Measurements from ENCODE around the gene LTB4R.

Gene LTB4R

DNA sequence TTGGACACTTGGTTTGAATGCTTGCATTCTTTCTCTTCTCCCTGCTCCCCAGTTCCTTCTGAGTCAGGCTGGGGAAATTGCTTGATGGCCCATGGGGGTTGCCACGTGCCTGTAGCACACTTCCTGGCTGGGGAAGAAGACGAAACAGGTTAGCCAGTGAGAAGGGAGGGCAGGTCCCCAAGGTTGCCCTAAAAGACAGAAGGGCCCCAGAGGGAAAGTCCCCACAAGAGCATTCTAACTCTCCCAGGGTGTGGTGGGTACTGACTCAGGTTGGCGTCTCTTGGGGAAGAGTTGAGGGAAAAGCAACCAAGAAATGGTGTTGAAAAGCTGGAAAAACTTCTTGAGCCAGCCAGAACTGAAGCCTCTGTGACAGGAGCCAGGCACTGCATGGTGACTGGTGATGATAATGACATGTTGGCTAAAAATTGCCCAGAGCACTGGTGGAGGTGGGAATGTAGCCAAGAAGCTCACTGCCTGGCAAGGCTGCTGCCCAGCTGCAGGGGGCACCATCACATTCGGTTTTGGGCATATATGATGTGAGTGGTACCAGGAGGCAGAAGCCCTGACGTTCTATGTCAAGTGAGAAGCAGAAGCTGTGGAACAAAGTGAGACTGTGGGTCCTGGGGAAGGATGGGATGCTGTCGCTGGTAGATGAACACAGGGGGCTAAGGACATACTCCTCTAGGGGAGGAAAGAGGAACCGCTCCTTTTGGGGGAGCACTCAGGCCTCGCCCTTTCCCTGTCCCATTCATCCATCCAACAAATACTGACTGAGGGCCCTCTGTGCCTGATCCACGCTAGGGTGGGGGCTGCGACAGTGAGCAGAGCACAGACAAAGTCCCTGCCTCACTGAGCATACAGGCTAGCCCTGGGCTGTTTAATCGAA, 31.8 kb upstream of the LTB4R start:
- DNase-seq: no peak

DNA sequence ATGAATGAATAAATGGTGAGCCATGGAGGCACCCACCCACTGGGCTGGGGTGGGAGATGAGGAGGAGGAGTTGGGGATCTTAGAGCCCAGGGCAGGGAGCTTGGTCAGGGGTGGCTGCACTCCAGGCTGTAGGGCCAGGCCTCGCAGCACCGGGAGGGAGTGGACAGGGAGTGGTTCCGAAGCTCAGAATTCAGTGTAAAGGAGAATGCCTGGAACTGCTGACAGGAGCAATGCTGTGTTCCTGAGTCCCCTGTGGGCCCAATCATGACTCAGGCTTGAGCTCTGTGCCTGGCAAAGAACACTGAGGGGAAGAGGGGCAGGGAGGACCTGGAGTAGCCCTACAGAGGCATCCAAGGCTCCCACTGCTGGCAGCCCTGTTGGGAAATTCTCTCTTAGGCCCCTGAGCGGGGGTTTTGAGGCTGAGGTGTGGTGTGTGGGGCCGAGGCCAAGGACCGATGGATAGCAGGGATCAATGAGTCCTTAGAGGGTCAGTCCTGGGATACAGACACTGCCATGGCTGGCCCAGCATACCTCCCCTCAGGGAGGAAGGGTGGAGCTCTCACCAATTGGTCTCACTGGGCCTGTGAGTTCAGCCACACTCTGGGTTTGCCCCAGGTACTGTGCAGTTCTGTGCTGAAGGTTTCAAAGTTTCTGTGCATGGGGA, 30.4 kb upstream of the LTB4R start:
- no peak for DNase-seq

DNA sequence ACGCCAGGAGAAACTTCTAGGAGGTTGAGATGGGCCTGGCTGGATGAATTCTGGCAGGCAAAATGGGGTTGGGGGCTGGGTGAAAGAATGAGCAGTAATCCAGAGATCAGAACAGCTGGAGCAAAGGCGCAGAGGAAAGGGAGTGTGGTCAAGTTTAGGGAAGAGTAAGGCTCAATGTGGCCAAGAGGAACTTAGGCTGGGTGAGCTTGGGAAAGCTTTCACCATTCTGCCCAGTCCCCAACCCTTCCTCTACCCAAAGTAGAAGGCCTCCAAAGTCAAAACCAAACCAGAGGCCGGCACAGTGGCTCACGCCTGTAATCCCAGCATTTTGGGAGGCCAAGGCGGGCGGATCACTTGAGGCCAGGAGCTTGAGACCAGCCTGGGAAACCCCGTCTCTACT, 29.7 kb upstream of the LTB4R start:
- DNase-seq: no peak

DNA sequence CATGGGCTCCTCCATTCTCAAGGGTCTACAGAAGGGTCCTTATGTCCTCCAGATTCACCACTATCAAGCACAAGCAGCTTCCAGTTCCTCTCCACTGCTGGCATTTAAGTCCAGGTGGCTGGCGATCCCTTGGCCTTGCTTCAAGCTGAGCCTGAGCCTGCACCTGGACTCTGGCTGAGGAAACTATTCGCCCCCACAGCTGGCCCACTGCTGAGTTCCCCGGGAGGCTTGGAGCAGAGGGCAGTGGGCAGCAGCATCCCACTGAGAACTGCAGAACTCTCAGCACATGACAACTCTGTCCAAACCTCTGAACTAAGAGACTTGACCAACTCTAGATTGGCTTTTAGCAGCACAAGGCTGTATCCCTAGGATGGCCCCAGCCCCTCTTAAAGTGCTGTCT, 28.6 kb upstream of the LTB4R start:
- no peak for DNase-seq

DNA sequence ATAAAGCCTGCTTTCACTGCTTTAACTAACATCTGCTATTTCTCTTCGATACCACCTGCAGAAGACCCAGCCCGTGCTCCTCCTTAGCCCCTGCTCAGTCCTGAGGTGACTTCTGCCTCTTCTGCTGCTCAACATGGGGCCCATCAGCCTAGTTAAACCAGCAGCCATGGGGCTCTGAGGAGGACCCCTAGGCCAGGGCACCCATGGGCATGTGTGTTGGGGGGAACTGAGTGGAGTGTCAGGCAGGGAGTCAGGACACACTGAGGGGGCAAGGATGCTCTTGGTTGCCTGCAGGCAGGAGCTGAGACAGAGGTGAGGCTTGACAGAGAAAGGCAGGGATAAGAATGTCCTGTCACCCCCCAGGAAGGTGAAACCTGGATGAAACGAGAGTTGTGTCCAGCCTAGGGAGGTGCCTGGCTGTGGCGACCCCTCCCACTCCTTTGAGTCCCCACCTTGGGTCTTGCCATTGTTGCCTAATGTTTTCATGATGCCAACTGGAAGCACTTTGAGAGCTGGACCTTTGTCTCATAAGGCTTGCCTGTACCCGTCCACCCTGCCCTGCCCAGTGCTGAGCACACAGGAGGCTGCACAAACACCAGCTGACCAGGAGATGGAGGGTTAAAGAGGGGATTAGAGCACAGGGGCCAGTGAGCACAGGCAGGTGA, 27.4 kb upstream of the LTB4R start:
- DNase-seq: no peak

DNA sequence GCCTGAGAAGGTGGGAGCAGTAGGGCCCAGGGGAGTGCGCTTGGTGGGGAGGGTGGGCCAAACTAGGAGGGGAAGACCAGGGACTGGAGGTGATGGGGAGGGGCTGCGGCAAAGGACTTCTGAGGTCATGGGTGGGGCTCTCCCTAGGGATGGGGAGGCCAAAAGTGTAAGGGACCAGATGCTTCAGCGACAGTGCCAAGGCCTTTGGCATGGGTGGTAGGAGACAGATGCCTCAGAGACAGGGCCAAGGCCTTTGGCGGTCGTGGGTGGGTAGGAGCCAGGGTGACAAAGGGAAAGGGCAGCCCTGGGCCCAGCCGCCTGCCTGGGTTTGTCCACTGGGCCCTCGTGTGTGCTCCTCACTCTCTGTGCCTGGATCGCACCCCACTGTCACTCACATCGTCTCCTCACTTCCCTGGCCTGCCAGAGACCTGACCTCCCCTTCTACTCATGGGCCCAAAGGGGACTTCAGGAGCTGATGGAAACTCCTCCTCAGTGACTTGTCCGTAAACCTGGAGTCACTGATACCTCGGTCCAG, 26.7 kb upstream of the LTB4R start:
- DNase-seq: no peak

DNA sequence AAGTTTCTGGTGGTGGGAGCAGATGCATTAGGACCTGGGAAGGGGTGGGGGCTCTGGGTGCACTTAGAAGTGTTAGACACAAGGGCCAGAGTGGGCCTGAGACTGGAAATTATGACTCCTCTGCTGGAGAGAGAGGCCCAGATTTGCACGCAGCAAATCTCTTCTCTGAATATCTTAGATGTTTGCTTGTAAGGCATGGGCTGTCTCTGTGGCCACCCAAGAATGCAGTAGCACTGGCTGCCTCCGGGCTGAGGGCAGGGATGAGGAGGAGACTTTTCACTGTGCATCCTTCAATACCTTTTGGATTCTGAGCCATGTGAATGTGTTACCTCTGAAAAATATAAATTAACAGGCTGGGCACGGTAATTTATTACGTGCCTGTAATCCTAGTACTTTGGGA, 26.0 kb upstream of the LTB4R start:
- no peak for DNase-seq

DNA sequence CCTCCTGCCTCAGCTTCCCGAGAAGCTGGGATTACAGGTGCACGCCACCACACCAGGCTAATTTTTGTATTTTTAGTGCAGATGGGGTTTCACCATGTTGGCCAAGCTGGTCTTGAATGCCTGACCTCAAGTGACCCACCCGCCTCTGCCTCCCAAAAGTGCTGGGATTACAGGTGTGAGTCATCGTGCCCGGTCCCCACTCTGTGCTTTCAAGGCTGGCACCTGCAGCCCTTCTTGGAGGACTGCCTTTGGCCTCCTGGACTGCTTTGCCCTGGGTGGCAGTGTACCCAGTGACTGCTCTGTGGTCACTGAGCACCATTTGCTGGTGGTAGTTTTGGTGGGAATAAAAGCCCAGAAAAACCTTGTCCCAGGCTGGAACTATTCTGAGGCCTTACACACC, 24.3 kb upstream of the LTB4R start:
- DNase-seq: no peak

DNA sequence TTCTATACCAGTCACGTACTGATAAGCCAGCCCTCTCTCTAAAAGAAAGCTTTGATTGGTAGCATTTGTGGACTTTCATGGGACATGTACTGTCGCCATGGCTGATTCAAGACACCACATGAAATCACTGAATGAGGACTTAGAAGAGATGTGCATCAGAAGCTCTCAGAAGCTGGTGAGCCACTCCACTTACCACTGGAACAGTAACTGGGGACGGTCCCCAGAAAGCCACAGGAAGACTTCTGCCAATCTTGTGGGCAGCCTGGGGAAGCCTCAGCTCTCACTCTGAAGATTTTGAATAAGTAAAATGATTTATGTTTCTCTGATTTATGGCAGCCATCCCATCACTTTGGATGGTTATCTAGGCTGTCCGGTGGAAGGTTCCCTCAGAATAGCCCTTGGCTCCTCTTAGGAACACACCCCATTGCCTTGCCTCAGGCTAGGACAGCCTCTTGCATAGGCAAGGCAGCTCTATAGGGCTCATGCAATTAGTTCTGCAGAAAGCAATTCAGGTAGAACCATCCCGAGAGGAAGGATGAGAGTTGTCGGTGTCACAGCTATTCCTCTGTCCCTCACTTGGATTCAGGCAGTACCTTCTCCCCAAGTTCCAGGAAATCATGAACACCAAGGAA, 21.5 kb upstream of the LTB4R start:
- no peak for DNase-seq

DNA sequence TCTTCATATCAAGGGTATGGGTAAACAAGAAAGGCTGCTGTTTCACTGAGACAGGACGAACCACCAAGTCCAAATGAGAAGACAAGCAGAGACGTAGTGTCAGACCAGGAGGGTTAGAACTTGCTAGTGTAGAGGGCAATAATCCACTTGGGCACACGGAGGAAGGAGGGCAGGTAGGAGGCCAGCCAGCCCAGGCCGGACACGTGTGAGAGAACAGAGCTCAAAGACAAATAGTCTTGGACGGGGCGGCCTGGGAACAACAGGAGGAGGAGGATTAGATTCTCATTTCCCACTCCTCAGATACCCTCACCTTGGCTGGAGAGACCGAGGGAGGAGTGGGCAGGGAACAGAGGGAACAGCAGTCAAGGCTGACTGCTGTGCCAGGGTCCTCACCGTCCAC, 20.6 kb upstream of the LTB4R start:
- DNase-seq: no peak

DNA sequence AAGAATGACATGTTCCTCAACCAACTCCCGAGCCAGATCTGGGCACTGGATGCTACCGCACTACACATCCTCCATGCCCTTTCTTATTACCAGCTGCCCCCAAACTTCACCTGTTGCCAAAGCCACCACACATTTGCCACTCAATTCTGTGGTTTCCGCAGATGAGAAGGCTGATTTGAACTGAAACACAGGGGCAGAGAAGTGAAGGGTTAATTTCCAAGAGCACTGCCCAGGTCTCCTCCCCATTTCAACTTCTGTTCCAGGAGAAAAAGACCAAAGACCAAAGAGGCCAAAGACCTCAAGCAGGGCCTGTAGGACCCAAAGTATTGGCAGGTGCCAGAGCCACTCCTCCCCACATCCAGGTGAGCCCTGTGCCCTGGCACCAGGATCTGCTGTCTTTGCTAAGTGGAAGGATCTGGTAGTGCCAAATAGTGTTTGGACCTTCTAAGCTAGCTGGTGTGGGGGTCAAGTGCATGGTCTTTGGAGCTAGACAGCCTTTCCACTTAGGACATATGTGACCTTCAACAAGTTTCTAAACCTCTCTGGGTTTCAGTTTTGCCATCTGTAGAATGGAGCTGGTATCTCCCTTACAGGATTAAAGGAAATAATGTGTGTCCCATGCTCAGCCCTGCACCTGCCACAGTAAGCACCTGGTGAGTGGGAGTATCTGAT, 19.7 kb upstream of the LTB4R start:
- no peak for DNase-seq

DNA sequence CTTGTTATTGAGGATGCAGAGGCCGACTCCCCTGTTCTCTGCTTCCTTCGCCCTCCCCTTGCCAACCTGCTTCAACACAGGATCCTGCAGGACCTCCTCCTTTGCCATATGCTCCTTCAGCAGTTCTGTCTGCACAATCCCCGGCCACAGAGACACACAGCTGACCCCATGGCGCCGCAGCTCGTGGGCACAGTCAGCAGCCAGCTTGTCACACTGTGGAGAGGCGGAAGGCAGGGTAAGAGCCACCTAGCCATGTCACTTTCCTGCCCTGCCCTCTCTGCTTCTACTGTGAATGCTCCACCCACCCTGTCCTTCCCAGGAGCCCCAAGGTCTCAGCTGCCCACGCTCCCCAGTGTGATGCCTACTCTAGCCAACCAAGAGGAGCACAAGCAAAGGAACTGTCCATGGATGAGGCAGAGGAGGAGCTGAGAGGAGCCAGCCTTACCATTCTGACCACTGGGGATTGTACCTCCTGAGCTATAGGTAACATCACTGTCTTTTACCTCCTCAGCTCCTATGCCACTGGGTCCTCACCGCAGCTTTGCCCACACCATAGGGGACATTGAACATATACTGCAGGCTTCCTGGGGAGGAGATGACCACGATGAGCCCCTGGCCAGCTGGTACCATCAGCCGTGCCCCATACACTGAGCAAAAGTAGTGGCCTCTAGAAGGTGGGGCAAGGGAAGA, 19.0 kb upstream of the LTB4R start:
- DNase-seq: no peak

DNA sequence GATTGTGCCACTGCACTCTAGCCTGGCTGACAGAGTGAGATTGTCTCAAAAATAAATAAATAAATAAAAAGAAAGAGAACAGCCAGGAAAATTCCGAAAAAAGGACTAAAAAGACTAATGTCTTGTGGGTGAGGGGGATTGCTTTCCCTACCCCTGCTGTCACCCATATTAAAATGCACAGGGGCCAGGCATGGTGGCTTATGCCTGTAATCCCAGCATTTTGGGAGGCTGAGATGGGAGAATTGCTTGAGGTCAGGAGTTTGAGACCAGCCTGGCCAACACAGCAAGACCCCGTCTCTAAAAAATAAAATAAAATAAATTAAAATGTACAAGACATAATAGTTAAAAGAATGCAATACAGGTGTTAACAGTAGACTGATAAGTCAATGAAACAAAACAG, 17.8 kb upstream of the LTB4R start:
- no peak for DNase-seq

DNA sequence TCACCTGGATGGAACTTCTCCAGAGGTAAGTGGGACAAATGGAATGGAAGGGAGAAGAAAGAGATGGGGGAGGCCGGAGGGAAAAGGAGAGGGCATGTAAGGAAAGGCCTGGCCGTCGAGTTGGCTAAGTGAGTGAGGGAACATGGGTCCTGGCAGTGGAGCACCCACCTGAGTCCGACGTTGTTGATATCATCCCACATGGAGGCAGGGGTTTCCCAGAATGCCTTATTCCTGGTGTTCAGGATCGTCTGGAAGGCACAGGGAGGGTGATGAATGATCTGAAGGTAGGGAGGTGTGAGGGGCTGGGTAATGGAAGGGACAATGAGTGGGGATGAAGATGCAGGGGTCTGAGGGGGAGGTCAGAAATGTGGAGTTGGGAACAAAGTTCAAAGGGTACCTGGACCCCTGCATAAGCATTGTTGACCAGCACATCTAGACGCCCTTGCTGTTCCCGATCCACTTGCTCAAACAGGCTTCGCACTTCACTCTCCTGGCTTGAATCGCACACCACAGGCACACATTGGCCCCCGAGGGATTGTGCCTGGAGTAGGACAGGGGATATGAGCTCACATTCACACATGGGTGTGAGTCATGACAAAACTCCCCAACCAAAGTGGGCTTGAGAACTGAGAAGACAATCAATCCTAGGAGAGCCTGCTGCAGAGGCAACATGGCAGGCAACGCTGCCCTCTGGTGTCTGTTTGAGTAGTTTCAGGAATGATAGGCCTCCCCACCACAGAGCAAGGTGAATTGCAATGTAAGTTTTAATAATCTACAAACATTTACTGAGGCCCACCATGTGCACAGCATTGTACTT, 14.8 kb upstream of the LTB4R start:
- DNase-seq: peak; percentile 30

DNA sequence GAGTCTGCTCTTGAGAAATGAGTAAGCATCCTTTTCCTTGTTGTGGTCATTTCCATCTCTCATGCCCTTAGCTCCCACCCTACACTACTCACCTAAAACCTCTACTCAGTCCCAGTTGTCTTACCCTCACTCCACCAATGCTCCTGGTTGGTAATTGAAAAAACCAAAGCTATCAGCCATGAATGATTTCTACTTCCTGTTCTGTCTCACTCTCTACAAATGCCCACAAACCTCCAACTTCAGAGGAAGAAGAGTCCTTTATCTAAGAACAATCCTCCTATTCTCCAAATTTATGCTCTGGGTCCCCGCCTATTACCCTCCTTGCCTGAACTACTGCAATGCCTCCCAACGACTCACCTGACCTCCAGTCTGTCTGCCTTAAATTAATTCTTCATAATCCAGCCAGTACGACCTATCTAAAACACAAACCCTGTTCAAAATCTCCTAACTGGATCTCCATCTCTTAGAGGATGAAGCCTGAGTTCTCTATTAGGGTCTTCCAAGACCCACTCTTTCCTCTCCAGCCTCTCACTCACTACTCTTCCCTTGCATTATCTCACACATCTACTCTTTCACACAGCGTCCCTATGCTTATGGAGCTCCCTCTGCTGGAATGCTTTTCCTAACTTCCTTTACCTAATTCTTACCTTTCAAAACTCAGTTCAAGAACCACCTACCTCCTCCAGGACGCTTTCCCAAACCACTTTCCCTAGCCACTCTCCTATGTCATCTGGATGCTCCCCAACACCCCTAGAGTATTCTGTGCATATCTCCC, 13.9 kb upstream of the LTB4R start:
- no peak for DNase-seq

DNA sequence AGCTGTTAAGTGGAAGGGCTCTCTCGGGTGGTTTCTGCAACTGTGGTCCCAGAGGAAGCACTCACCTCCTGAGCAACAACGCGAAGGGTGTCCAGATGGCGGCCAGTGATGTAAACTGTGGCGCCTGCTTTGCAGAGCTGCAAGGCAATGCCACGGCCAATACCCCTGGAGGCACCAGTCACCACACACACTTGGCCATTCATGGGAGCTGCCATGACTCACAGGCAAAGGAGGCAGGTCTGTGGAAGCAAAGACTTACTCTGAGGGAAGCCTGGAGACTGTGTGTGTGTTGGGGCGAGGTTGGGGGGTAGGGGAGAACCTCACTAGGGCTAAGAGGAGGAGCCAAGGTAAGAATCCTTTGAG, 12.4 kb upstream of the LTB4R start:
- DNase-seq: no peak

DNA sequence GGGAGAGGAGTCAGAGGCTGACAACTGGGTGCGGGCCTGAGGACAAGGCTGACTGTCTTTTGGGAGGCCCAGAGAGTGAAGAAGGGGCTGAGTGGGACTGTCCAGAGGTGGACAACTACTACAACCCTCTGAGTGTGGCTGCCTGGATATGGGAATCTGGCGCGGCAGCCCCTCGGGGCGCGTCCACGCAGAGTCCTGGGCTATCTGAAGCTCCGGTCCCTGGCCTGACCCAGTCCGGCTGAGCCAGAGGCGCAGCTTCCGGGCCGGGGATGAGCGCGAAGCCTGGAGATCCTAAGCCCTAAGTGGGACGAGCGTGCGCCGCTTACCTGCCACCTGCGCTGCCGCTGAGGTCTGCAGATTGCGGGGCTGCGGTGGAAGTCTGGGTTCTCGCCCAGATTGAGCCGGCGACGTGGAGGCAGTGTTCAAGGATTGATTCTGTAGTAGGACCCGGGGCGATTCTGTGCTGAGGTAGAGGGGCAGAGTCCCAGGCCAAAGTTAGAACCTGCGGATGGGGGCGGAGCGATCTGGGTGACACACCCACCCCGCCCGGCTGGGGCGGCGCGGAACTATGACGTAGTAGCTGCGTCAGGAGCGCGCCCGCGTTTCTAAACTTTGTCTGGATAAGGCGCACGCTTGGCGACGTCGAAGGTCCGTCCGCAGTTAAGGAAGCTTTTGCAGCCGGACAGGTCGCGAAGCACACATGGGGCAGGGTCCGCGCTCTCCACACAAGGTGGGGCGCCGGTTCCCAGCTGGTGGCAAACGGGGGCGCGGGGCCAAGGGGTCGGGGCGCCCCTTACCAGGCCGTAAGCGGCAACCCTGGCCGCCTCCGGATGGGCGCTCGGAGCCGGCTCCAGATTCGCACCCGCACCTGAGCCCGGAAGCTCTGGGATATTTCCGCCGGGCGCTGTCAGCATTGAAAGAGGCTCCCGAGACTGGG, 11.8 kb upstream of the LTB4R start, which contains the start of the genes DHRS1 and NOP9:
Gene DHRS1, minus strand, starts transcription at position 526 of the 937 bp plus-strand sequence. CDS start 674 bp downstream, outside the sequence.
Gene NOP9, plus strand, starts transcription at position 596 of the 937 bp plus-strand sequence. Its CDS starts 105 bp downstream, at position 701.
- DNase-seq: peak; percentile 94

DNA sequence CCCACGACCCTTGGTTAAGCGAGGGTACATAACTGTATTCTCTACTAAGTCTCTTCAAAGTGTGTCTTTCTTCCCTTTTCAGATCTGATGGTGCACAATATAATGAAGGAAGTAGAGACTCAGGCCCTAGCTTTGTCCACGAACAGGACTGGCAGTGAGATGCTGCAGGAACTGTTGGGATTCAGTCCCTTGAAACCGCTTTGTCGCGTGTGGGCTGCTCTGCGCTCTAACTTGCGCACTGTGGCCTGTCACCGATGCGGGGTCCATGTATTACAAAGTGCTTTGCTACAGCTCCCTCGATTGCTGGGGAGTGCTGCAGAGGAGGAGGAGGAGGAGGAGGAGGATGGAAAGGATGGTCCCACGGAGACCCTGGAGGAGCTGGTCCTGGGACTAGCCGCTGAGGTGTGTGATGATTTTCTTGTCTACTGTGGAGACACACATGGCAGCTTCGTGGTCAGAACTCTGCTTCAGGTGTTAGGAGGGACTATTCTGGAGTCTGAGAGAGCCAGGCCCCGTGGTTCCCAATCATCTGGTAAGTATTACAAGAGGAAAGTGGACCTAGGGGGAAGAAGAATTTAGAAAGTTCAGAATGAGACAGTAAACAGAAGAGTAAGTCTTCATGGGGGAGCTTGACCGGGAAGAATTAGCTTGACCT, 10.8 kb upstream of the LTB4R start:
- DNase-seq: no peak

Data from KG1 (cell line).